ENCODE data around the gene CMKLR1.

Gene CMKLR1

DNA sequence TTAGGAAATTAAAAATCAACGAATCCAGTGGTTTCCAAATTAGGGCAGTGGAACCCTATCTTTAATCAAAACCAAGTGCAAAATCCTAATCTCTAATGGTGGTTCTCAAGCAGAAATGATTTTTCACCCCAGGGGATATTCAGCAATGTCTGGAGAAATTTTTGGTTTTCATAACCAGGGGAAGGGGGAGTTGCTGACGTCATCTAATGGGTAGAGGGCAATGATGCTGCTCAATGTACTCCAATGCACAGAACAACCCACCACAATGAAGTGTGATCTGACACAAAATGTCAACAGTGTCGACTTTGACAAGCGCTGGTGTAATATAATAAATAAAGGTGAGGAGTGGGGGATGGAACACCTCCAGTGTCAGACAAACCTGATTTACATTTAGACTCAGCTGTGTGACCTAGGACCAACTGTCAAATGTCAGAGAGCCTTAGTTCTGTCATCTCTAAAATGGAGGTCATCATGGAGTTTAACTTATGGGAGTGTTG, 81.5 kb downstream of the CMKLR1 start:
- no peak for DNase-seq

DNA sequence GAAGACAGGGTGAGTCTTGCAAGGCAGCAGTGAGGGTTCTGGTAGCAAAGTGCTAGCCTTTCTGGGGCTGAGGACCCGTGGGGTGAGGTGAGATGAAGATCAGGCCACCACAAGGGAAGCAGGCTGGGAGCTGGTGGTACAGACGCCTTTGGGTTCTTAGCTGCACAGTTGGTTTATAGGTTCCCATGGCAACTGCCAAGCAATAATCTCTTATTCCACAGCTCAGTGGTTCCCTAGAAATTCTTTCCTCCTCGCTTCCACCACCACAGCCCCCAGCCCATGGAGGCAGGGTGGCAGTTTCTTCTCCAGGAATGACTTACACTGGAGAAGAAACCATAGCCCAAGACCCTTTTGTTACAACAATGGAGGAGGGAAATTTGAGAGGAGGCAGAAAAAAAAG, 82.1 kb downstream of the CMKLR1 start:
- DNase-seq, result no peak

DNA sequence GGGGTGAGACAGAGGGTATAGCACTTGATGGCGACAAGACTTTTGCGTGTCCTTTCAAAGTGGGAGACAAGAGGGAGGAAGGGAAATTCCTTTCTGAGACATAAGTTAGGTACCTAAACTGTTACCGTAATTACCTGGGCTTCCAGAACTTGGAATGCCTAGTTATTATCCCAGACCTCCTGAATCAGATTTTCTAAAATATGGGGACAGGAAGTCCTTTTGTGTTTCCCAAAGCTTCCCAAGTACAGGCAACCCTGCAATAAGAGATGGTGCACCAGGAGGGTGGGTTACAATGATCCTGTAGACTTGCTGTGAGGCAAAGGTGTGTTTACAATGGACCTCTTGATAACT, 83.9 kb downstream of the CMKLR1 start:
- DNase-seq, result no peak

DNA sequence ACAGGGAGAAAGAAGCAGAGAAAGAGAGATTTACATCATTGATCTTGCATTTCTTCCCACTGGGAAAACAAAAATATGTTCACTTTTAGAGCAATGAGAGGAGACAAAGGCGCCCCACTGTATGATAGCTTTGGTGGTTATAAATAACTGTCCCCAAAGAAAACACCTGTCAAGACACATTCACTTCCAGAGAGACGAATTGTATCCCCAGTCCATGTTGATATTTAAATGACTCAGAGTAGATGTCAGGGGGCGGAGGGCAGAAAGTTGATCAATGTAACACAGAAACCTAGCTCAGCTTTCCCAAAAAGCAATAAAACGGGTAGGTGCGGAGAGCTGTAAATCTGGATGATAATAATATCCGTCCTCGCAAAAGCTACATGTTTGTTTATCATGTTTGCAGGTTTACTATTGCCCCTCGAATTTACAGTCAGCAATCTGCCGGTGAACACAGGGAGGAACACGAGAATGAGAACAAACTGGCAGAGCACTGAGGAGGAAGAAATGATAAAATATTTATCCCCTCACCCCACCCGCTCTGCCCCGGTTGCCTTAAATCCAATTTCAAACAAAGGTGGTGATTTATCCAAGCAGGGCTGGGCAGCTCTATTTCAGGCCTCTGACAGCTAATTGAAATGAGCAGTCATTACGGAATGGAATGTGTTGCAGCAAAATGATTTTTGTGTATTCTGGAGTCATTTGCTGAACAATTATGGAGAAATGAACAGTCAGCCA, 84.4 kb downstream of the CMKLR1 start:
- no peak for DNase-seq

DNA sequence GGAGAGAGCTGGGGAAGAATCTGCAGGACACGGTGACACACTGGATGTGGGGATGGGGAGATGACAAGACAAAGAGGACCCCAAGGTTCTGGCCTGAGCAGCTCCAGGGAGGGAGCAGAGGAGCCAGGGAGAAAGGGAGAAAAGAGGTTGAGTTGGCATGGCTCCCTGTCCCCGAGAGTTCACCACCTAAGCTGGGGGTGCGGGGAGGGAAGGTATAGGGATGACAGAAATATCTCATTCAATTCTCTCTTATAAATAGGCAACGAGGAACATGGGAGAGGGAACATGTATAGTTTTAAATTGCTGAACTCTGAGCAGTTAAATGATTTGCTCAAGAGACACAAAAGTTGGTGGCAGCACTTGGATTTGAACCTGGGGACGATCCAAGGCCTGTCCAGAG, 85.1 kb downstream of the CMKLR1 start:
- DNase-seq, result no peak

DNA sequence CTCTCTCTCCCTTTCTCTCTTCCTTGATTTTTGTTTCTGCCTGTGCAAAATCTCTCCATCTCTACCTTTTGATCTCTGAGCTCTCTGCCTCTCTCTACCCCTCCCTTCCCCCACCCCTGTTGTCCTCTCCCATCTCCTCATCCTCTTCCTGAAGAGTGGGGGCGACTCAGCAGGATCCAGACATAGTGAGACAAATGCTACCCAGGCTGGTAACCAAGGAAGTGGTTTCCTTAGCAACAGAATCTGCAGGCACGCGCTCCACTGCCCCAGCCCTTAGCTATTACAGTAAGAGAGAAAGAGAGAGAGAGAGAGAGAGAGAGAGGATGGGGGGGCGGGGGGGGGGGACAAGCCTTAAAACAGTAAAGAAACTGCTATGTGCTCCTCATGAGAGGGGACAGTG, 85.6 kb downstream of the CMKLR1 start:
- no peak for DNase-seq

DNA sequence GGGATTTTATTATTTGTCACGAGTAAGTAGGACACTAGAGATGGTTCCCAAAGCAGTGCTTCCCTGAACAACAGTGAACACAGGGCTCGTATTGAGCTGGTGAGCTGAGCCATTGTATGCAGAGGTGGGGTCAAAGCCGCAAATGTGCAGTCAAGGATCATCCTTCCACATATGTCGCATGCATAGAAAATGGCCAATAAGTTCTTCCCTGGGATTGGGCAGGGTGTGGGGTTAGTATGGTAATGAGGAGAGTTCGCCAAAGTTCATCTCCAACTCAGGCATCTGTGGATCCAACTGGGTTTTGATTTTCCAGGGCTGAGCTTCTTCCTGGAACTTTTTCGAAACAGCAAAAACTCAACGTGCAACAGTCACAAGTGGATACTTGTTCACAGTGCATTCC, 86.6 kb downstream of the CMKLR1 start:
- DNase-seq, result no peak

DNA sequence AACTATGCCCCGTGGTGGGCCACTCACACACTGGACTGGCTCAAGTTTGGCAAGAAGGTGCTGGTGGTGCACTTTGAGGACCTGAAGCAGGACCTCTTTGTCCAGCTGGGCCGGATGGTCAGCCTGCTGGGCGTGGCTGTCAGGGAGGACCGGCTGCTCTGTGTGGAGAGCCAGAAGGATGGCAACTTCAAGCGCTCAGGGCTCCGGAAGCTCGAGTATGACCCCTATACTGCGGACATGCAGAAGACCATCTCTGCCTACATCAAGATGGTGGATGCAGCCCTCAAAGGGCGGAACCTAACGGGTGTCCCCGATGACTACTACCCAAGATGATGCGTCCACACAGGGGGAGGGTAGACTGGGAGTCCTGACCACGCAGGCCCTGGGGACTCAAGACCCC, 91.1 kb downstream of the CMKLR1 start:
- no peak for DNase-seq

DNA sequence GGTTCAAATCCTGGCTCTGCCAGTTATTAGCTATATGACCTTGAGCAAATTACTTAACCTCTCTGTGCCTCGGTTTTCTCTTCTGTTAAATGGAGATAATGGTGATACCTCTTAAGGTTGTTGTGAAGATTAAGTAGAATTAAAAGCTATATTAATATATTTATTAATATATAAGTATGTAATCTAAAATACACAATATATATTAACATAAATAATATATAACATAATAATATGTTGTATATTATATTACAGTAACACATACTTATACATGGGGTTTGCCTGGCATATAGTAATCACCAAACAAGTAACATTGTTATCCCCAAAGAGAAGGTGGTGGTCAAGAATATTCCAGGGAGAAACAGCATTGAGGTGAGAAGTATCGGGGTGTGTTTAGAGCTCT, 92.0 kb downstream of the CMKLR1 start:
- DNase-seq, result no peak

DNA sequence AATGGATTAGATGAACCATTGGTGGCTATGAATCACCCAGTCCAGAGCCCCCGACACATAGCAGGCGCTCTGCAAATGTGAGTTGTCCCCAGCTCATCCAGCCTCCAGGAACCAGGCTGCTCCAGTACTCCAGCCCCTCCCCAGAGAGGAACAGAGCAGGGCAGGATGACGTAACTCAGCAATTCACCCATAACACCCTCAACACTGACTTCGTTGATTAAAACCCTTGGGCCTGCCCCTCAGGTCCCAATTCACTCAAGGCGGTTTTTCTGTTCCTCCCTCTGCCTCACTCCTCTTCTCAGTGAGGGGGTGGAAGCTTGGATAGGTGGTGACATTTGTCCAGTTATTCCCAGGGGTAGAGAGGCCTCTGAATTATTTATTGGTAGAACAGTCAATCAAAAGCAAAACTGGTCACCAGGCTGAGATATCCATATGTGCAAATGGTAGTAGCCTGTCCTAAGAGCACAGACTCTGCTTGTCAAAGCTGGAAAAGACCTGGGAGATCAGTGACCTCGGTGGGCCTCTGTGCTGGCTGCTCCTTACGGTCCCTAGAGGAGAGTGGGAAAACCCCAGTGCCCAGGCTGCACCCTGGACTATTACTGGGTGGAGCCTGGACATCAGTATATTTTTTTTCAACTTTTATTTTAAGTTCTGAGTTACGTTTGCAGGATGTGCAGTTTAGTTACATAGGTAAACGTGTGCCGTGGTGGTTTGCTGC, 97.0 kb downstream of the CMKLR1 start:
- DNase-seq, result no peak

DNA sequence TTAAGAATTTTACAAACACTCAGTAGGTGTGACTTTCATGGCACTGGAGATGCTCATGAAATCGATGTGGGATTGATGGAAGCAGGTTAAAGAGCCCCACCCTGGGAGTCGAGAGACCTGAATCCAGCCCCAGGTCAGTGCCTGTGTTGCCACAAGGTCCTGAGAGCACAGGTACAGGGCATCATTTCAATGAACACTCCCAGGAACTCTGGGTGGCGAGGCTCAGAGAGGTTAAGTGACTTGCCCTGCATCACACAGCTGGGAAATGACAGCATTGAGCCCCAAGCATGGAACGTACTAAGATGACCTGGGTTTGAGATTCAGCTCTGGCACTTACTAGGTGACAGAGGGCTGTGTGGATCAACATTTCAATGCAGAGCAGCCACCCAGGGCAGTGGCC, 98.2 kb downstream of the CMKLR1 start:
- no peak for DNase-seq

DNA sequence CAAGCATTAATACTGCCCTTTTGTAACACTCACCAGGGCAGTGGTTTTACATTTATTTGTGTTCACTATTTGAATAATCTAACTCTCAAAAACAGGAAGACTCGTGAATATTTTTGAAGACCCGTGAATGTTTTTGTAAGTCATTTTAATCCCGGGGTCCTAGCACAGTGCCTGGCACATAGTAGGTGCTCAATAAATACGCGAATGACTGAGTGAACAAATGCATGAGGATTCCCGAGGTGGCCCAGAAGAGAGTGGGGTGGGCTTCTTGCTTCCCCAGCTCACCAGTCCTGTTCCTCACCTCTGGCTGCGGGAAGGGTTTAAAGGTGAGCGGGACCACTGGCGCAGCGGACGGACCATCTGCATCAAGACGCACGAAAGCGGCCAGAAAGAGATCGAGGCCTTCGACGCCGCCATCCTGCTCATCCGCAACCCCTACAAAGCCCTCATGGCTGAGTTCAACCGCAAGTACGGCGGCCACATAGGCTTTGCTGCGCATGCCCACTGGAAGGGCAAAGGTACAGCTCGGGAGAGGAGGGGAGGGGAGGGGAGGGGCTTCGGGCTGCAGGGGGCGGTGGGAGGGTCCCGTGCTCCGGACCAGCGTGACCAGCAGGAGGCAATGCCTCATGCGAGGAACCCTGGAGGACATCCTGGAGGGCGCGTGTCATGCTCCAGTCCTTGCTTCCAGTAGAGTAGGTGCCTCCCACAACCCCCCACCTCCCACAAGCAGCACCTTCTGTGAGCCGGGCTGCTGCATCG, 98.9 kb downstream of the CMKLR1 start:
- DNase-seq, result no peak

DNA sequence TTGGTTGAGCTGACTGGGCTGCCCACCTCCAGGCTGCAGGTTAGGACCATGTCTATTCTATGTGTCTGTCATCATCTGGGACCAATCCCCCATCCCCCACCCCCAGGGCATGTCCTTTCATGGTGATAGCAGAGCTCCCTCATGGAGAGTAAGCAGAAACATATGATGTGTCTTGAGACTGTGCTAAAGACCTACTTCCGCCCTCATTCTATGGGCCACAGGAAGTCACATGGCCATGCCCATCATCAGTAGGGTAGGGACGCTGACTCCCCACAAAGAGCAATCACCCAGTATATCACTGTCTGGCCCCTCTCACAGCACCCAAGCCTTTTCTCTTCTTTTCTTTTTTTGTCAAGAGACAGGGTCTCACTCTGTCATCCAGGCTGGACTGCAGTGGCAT, 99.7 kb downstream of the CMKLR1 start:
- no peak for DNase-seq

DNA sequence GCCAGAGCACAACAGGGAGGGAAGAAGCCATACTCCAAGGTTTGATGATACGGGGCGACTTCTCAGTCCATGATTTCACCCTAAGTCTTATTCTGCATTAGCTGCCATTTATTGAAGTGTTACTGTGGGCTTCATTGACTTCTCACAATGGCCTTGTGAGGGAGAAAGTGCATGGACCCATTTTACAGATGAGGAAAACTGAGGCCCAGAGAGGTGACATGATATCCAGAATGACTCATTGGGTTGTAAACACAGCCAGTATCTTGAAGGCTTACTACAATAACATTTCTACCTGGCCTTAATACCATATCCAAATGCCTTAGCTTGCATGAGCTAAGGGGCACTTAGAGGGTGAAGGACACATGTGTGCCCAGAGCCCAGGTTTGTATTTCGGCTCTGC, 100.6 kb downstream of the CMKLR1 start:
- DNase-seq, result no peak
